WTC11 (cell line): ENCODE data around the gene PRKCZ. TPM values are rescaled to one million over a fixed set of nuclear protein-coding genes. Genes with fewer than 3 reads are reported as not detected.

Source experiments
- ARID4B ChIP-seq: sonication (generic); formaldehyde crosslinking; IDR thresholded peaks from 2 replicates; pipeline ENCODE4 v1.8.0; 2023; ENCODE audit warnings: missing genetic modification reagents, mild to moderate bottlenecking, borderline replicate concordance
- ATF1 ChIP-seq: sonication (generic); formaldehyde crosslinking; IDR thresholded peaks from 2 replicates; pipeline ENCODE4 v1.8.1; 2023; ENCODE audit warnings: mild to moderate bottlenecking, moderate library complexity, missing genetic modification reagents
- CDX4 ChIP-seq: fragments of 250-450 bp; sonication (Bioruptor Pico); IDR thresholded peaks from 2 replicates; pipeline ENCODE4 v1.9.0; 2021; ENCODE audit warnings: moderate library complexity, mild to moderate bottlenecking, inconsistent platforms, borderline replicate concordance
- CREB1 ChIP-seq: sonication (generic); formaldehyde crosslinking; IDR thresholded peaks from 2 replicates; pipeline ENCODE4 v1.8.0; 2023; ENCODE audit warnings: mild to moderate bottlenecking, missing genetic modification reagents
- E2F4 ChIP-seq: sonication (generic); formaldehyde crosslinking; IDR thresholded peaks from 2 replicates; pipeline ENCODE4 v1.8.1; 2022; ENCODE audit warnings: low read depth, mild to moderate bottlenecking, moderate library complexity, missing genetic modification reagents, borderline replicate concordance
- FOXP1 ChIP-seq: sonication (generic); formaldehyde crosslinking; IDR thresholded peaks from 2 replicates; pipeline ENCODE4 v1.8.0; 2022; ENCODE audit warnings: missing genetic modification reagents, mild to moderate bottlenecking, moderate library complexity, borderline replicate concordance
- GRHL2 ChIP-seq: fragments of 250-450 bp; sonication (Bioruptor Pico); IDR thresholded peaks from 2 replicates; pipeline ENCODE4 v1.8.0; 2022; ENCODE audit warnings: mild to moderate bottlenecking, moderate library complexity; ENCODE audit not compliant: insufficient replicate concordance, severe bottlenecking
- GTF2I ChIP-seq: fragments of 250-450 bp; sonication (Bioruptor Pico); conservative IDR thresholded peaks from 2 replicates; pipeline ENCODE4 v1.4.0; 2021; ENCODE audit warnings: mild to moderate bottlenecking
- HMGXB4 ChIP-seq: sonication (generic); formaldehyde crosslinking; IDR thresholded peaks from 2 replicates; pipeline ENCODE4 v1.8.1; 2023; ENCODE audit warnings: mild to moderate bottlenecking, moderate library complexity, missing genetic modification reagents
- IRF2 ChIP-seq: sonication (generic); formaldehyde crosslinking; IDR thresholded peaks from 2 replicates; pipeline ENCODE4 v1.8.0; 2022; ENCODE audit warnings: low read depth, missing genetic modification reagents, borderline replicate concordance
- JAZF1 ChIP-seq: fragments of 250-450 bp; sonication (Bioruptor Pico); IDR thresholded peaks from 2 replicates; pipeline ENCODE4 v1.9.0; 2021; ENCODE audit warnings: moderate library complexity, mild to moderate bottlenecking, inconsistent platforms
- KAT7 ChIP-seq: sonication (generic); formaldehyde crosslinking; IDR thresholded peaks from 2 replicates; pipeline ENCODE4 v1.8.1; 2023; ENCODE audit warnings: missing genetic modification reagents, mild to moderate bottlenecking, borderline replicate concordance
- MLX ChIP-seq: sonication (generic); formaldehyde crosslinking; IDR thresholded peaks from 2 replicates; pipeline ENCODE4 v1.8.1; 2023; ENCODE audit warnings: mild to moderate bottlenecking, missing genetic modification reagents, moderate library complexity
- NR2C2 ChIP-seq: sonication (generic); formaldehyde crosslinking; IDR thresholded peaks from 2 replicates; pipeline ENCODE4 v1.8.0; 2022; ENCODE audit warnings: mild to moderate bottlenecking, missing genetic modification reagents
- OVOL2 ChIP-seq: fragments of 250-450 bp; sonication (Bioruptor Pico); IDR thresholded peaks from 2 replicates; pipeline ENCODE4 v1.9.0; 2021; ENCODE audit warnings: mild to moderate bottlenecking, borderline replicate concordance
- PREB ChIP-seq: sonication (generic); formaldehyde crosslinking; IDR thresholded peaks from 2 replicates; pipeline ENCODE4 v1.8.1; 2022; ENCODE audit warnings: mild to moderate bottlenecking, missing genetic modification reagents, moderate library complexity, borderline replicate concordance
- RELA ChIP-seq: sonication (generic); formaldehyde crosslinking; IDR thresholded peaks from 2 replicates; pipeline ENCODE4 v1.8.1; 2022; ENCODE audit warnings: missing genetic modification reagents, mild to moderate bottlenecking, borderline replicate concordance
- SMAD4 ChIP-seq: sonication (generic); formaldehyde crosslinking; IDR thresholded peaks from 2 replicates; pipeline ENCODE4 v1.8.0; 2022; ENCODE audit warnings: mild to moderate bottlenecking, missing genetic modification reagents
- SOX15 ChIP-seq: fragments of 250-450 bp; sonication (Bioruptor Pico); IDR thresholded peaks from 2 replicates; pipeline ENCODE4 v1.9.0; 2021; ENCODE audit warnings: mild to moderate bottlenecking
- ZNF121 ChIP-seq: sonication (generic); formaldehyde crosslinking; IDR thresholded peaks from 2 replicates; pipeline ENCODE4 v1.8.0; 2023; ENCODE audit warnings: missing genetic modification reagents
- ZNF232 ChIP-seq: sonication (generic); formaldehyde crosslinking; IDR thresholded peaks from 2 replicates; pipeline ENCODE4 v1.8.0; 2022; ENCODE audit warnings: mild to moderate bottlenecking, missing genetic modification reagents
- ZNF263 ChIP-seq: sonication (generic); formaldehyde crosslinking; IDR thresholded peaks from 2 replicates; pipeline ENCODE4 v1.8.1; 2022; ENCODE audit warnings: low read depth, mild to moderate bottlenecking, moderate library complexity, missing genetic modification reagents
- ZNF281 ChIP-seq: sonication (generic); formaldehyde crosslinking; IDR thresholded peaks from 2 replicates; pipeline ENCODE4 v1.8.0; 2023; ENCODE audit warnings: mild to moderate bottlenecking, missing genetic modification reagents
- ZNF317 ChIP-seq: sonication (generic); formaldehyde crosslinking; IDR thresholded peaks from 2 replicates; pipeline ENCODE4 v1.8.1; 2023; ENCODE audit warnings: low read depth, mild to moderate bottlenecking, moderate library complexity, missing genetic modification reagents, borderline replicate concordance
- ZNF396 ChIP-seq: fragments of 250-450 bp; sonication (Bioruptor Pico); IDR thresholded peaks from 2 replicates; pipeline ENCODE4 v1.8.0; 2021; ENCODE audit warnings: mild to moderate bottlenecking, moderate library complexity, borderline replicate concordance
- total RNA-seq: library from RNA; stranded (reverse); gene quantifications from 3 replicates; pipeline ENCODE4 v1.2.3, GENCODE V29; 2021

The PRKCZ gene
- total RNA-seq, 1 experiment from 2014 or later, result 52.5 TPM

GRCh38 chr1:2003541-2004131 is 46.6 kb upstream of the PRKCZ start, which contains the start of gene CFAP74 (continued):
- TF ChIP-seq ZNF396 (CRISPR knock-in tag), result no peak
- no peak for TF ChIP-seq CREB1
- no peak for TF ChIP-seq JAZF1 (CRISPR knock-in tag)
- no peak for TF ChIP-seq GTF2I (CRISPR knock-in tag)
- no peak for TF ChIP-seq RELA
- 0 out of 2 replicates have a peak, but pooled peaks have one; percentile 40 for TF ChIP-seq FOXP1 (CRISPR knock-in tag)
- no peak for TF ChIP-seq ZNF281 (CRISPR knock-in tag)
- TF ChIP-seq ZNF263 (CRISPR knock-in tag), result no peak
- no peak for TF ChIP-seq SOX15 (CRISPR knock-in tag)
- no peak for TF ChIP-seq ZNF121 (CRISPR knock-in tag)
- no peak for TF ChIP-seq KAT7 (CRISPR knock-in tag)
- peak; percentile 49; the same call in 1 of the 2 replicates for TF ChIP-seq HMGXB4
- no peak for TF ChIP-seq GRHL2
- no peak for TF ChIP-seq ZNF317 (CRISPR knock-in tag)
- no peak for TF ChIP-seq NR2C2 (CRISPR knock-in tag)
- TF ChIP-seq ATF1 (CRISPR knock-in tag), result no peak
- no peak for TF ChIP-seq PREB
- no peak for TF ChIP-seq ARID4B (CRISPR knock-in tag)
- TF ChIP-seq IRF2 (CRISPR knock-in tag), result no peak
- no peak for TF ChIP-seq MLX (CRISPR knock-in tag)
- no peak for TF ChIP-seq ZNF232 (CRISPR knock-in tag)
- TF ChIP-seq OVOL2 (CRISPR knock-in tag), result no peak
- no peak for TF ChIP-seq SMAD4 (CRISPR knock-in tag)
- TF ChIP-seq CDX4, result no peak
- no peak for TF ChIP-seq E2F4 (CRISPR knock-in tag)
